Nephron progenitor cell (in vitro differentiated cells): ENCODE data around the gene PAPPA.

Source experiments
- DNase-seq: peaks from one replicate; pipeline ENCODE4 v3.0.0; 2021
- H3K27ac Mint-ChIP-seq: 2 replicates; pipeline ENCODE4 v1.8.0; 2021; ENCODE audit warnings: mild to moderate bottlenecking, moderate library complexity, mixed read lengths
- H3K27me3 Mint-ChIP-seq: 2 replicates; pipeline ENCODE4 v1.8.0; 2021; ENCODE audit warnings: mild to moderate bottlenecking, low read depth, mixed read lengths; ENCODE audit not compliant: poor library complexity
- H3K36me3 Mint-ChIP-seq: 2 replicates; pipeline ENCODE4 v1.8.0; 2021; ENCODE audit warnings: low read depth, mixed read lengths
- H3K4me1 Mint-ChIP-seq: 2 replicates; pipeline ENCODE4 v1.8.0; 2021; ENCODE audit warnings: mixed read lengths
- H3K4me3 Mint-ChIP-seq: 2 replicates; pipeline ENCODE4 v1.8.0; 2021; ENCODE audit warnings: mild to moderate bottlenecking, moderate library complexity, mixed read lengths
- H3K9me3 Mint-ChIP-seq: 2 replicates; pipeline ENCODE4 v1.8.0; 2021; ENCODE audit warnings: mild to moderate bottlenecking, moderate library complexity, mixed read lengths
- CTCF ChIP-seq: fragments of 200-600 bp; sonication (generic); IDR thresholded peaks from 2 replicates; pipeline ENCODE4 v1.5.0; 2021; ENCODE audit warnings: antibody characterized with exemption

PAPPA gene

DNA sequence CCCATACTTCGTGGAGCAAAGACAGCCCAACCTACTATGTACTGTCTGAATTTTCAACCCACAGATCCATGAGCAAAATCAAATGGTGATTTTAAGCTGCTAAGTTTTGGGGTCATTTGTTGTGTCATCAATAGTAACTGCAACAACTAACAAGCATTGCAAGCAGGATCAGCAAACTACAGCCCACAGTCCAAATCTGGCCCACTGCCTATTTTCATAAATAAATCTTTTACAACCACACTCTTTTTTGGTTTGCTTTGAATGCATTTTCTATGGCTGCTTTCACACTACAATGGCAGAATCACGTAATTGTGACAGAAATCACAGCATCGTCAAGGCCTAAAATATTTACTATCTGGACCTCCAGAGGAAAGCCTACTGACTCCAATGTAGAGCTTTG lies 296.4 kb downstream of the PAPPA start:
- Mint-ChIP-seq H3K36me3 (peaks cover 3% of the 10 kb centered on the region), H3K27me3 (no peaks in the 10 kb centered on the region), H3K9me3 (peaks cover 8% of the 10 kb centered on the region), H3K4me1 (peaks cover 33% of the 10 kb centered on the region), H3K27ac (no peak overlapping the region), H3K4me3 (no peak overlapping the region)
- DNase-seq, result no peak
- no peak for TF ChIP-seq CTCF

- H3K27ac Mint-ChIP-seq, result peak overlapping the region; percentile 57
These were observed 297.0 kb downstream of the PAPPA start for GRCh38 chr9:116450378-116451139.

GRCh38 chr9:116451500-116452115 lies 298.0 kb downstream of the PAPPA start:
- DNase-seq, result no peak
- Mint-ChIP-seq H3K36me3 (peaks cover 12% of the 10 kb centered on the region), H3K9me3 (peaks cover 17% of the 10 kb centered on the region), H3K27ac (no peak overlapping the region), H3K4me3 (no peak overlapping the region), H3K27me3 (no peaks in the 10 kb centered on the region), H3K4me1 (peaks cover 16% of the 10 kb centered on the region)
- no peak for TF ChIP-seq CTCF

More at GRCh38 chr9:116450378-116451139, 297.0 kb downstream of the PAPPA start:
- no peak for TF ChIP-seq CTCF
- Mint-ChIP-seq H3K4me3 (no peak overlapping the region), H3K36me3 (peaks cover 3% of the 10 kb centered on the region), H3K4me1 (peaks cover 27% of the 10 kb centered on the region), H3K27me3 (no peaks in the 10 kb centered on the region), H3K9me3 (peaks cover 8% of the 10 kb centered on the region)
- no peak for DNase-seq
